Right lobe of liver (tissue), 4 donors: Measurements from ENCODE around the gene LPAR1.

Experiments used
- CTCF ChIP-seq, 4 donors: fragments of 200-600 bp in 3 of 4; fragments of 450-650 bp in 1 of 4; IDR thresholded peaks; one replicate each; pipeline versions ENCODE4 v1.5.1 to v1.8.0; 2016 to 2022; ENCODE audit warnings: antibody characterized with exemption in 4 of 4, mild to moderate bottlenecking in 2 of 4
- POLR2A ChIP-seq: fragments of 450-650 bp; IDR thresholded peaks from one replicate; pipeline ENCODE4 v1.6.1; 2017; ENCODE audit warnings: antibody characterized with exemption, mild to moderate bottlenecking
- donor health status: DM: no; HTN: no; CAD: no.
- donor health status: DM: no; HTN: no; CAD: no.
- donor health status: DM: no; HTN: yes; CAD: no.

- TF ChIP-seq CTCF (IDR thresholded peaks at IDR 0.05): no peak
- TF ChIP-seq POLR2A: no peak
Measured at GRCh38 chr9:110939573-110939972, 98.7 kb downstream of the LPAR1 start.
